ENCODE results near the gene EMILIN1. TPM values are rescaled to one million over a fixed set of nuclear protein-coding genes. Genes with fewer than 3 reads are reported as not detected.

The EMILIN1 gene
- total RNA-seq, 2 experiments from 2014 or later: 0.61 to 0.63 TPM

GRCh38 chr2:27060323-27060722, 18.1 kb upstream of the EMILIN1 start:
- POLR2A ChIA-PET: interaction anchor here (0.5 to 5.0 kb wide), 6 partner anchors 8 to 85 kb away, joined by 3 to 27 read pairs (median 4); partner anchors contain the start of gene OST4
- no peak overlapping the region for H3K27ac Mint-ChIP-seq
- ATAC-seq (no peak), DNase-seq (no peak)
- no peaks in the 10 kb centered on the region for H3K27me3 Mint-ChIP-seq
- CTCF ChIA-PET: no interaction called here
- H3K36me3 Mint-ChIP-seq (ENCODE audit: low read depth): peaks cover 21% of the 10 kb centered on the region
- no peaks in the 10 kb centered on the region for H3K9me3 Mint-ChIP-seq
- H3K4me3 Mint-ChIP-seq: no peak overlapping the region
- intact Hi-C loops (cut with micrococcal nuclease): no loop called here
- no peaks in the 10 kb centered on the region for H3K4me1 Mint-ChIP-seq (ENCODE audit: low read depth)
- TF ChIP-seq, protein P1, sequence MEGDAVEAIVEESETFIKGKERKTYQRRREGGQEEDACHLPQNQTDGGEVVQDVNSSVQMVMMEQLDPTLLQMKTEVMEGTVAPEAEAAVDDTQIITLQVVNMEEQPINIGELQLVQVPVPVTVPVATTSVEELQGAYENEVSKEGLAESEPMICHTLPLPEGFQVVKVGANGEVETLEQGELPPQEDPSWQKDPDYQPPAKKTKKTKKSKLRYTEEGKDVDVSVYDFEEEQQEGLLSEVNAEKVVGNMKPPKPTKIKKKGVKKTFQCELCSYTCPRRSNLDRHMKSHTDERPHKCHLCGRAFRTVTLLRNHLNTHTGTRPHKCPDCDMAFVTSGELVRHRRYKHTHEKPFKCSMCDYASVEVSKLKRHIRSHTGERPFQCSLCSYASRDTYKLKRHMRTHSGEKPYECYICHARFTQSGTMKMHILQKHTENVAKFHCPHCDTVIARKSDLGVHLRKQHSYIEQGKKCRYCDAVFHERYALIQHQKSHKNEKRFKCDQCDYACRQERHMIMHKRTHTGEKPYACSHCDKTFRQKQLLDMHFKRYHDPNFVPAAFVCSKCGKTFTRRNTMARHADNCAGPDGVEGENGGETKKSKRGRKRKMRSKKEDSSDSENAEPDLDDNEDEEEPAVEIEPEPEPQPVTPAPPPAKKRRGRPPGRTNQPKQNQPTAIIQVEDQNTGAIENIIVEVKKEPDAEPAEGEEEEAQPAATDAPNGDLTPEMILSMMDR (IDR thresholded peaks at IDR 0.05): no peak

DNA sequence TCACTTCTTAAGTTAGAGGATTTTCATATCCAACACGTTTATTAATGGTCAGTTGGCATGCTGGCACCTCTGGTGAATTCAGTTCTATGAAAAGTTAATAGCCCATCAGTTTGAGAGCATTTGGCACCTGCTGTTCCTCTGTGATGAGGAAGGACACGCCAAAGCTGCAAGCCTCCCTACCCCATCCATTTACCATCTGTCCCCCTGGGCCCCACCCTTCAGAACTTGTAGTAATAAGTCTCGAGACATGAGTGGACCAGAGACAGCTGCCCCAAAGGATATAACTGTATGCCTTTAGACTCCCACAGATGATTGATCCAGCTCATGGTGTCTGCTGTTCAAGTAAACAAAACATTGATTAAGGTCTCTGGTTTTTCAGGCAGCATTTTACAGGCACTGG, 13.3 kb upstream of the EMILIN1 start:
- ChIA-PET CTCF (interaction anchor here (0.9 kb wide), 1 partner anchor 23 kb away, joined by 3 read pairs; no protein-coding TSS in a partner anchor), POLR2A (interaction anchor here (0.7 to 2.1 kb wide), 3 partner anchors 9 to 12 kb away, joined by 3 to 7 read pairs (median 3); no protein-coding TSS in a partner anchor)
- intact Hi-C loops (cut with micrococcal nuclease): no loop called here
- Mint-ChIP-seq H3K27ac (no peak overlapping the region), H3K36me3 (ENCODE audit: low read depth) (peaks cover 38% of the 10 kb centered on the region), H3K4me1 (ENCODE audit: low read depth) (peaks cover 28% of the 10 kb centered on the region), H3K9me3 (no peaks in the 10 kb centered on the region), H3K27me3 (no peaks in the 10 kb centered on the region), H3K4me3 (no peak overlapping the region)
- no peak for DNase-seq
- TF ChIP-seq, protein P1 (IDR thresholded peaks at IDR 0.05): no peak
- ATAC-seq: no peak

DNA sequence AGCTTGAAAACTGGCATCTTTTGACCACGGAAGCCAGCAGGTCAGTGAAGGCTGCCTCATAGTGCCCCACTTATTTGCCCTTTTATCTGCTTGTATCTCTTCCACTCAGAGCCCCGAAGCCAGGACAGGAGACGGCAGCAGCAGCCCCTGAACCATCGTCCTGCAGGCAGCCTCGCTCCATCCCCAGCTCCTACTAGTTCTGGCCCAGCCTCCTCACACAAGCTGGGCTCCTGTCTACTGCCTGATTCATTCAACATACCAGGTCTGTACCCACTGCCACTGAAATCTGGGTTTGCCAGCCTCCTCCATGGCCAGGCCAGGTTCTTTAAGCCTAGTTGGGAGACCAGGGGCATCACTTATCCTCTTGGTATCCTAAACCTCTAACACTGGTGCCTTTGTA, 11.0 kb upstream of the EMILIN1 start:
- no peaks in the 10 kb centered on the region for H3K27me3 Mint-ChIP-seq
- ChIA-PET CTCF (interaction anchor here (0.9 to 1.7 kb wide), 3 partner anchors 13 to 212 kb away, joined by 3 to 9 read pairs (median 4); partner anchors contain the start of gene AGBL5), POLR2A (interaction anchor here (0.6 to 3.1 kb wide), 7 partner anchors 8 to 110 kb away, joined by 3 to 12 read pairs (median 4); partner anchors contain the start of gene AGBL5)
- intact Hi-C loops (cut with micrococcal nuclease): no loop called here
- TF ChIP-seq, protein P1 (IDR thresholded peaks at IDR 0.05): no peak
- no peak for DNase-seq
- H3K4me3 Mint-ChIP-seq: no peak overlapping the region
- H3K36me3 Mint-ChIP-seq (ENCODE audit: low read depth): peaks cover 41% of the 10 kb centered on the region
- peaks cover 39% of the 10 kb centered on the region for H3K4me1 Mint-ChIP-seq (ENCODE audit: low read depth)
- no peak for ATAC-seq
- no peaks in the 10 kb centered on the region for H3K9me3 Mint-ChIP-seq
- no peak overlapping the region for H3K27ac Mint-ChIP-seq

- H3K36me3 Mint-ChIP-seq (ENCODE audit: low read depth): peaks cover 35% of the 10 kb centered on the region
Observed at GRCh38 chr2:27069436-27069835, 9.0 kb upstream of the EMILIN1 start.

More at GRCh38 chr2:27069436-27069835, 9.0 kb upstream of the EMILIN1 start:
- peaks cover 57% of the 10 kb centered on the region for H3K4me1 Mint-ChIP-seq (ENCODE audit: low read depth)
- ATAC-seq (no peak), DNase-seq (no peak)
- H3K27me3 Mint-ChIP-seq: no peaks in the 10 kb centered on the region
- peak overlapping the region; percentile 98 for H3K4me3 Mint-ChIP-seq
- intact Hi-C loops (cut with micrococcal nuclease): no loop called here
- no peaks in the 10 kb centered on the region for H3K9me3 Mint-ChIP-seq
- POLR2A ChIA-PET: interaction anchor here (1.4 to 3.1 kb wide), 5 partner anchors 11 to 16 kb away, joined by 4 to 12 read pairs (median 8); no protein-coding TSS in a partner anchor
- CTCF ChIA-PET: interaction anchor here (1.2 to 4.9 kb wide), 2 partner anchors 15 to 18 kb away, joined by 3 to 32 read pairs; partner anchors contain the start of gene AGBL5
- H3K27ac Mint-ChIP-seq: peak overlapping the region; percentile 81
- TF ChIP-seq, protein P1 (IDR thresholded peaks at IDR 0.05): no peak

Data from activated CD8-positive, alpha-beta T cell treated with anti-CD3 and anti-CD28 coated beads for 36 hours (primary cell).